Thymus (tissue), 11 donors: Measurements from ENCODE around the gene GABPB1. TPM values are rescaled to one million over a fixed set of nuclear protein-coding genes. Genes with fewer than 3 reads are reported as not detected.

Experiments used
- DNase-seq, 9 donors: peaks; one replicate each; pipeline ENCODE4 v3.0.0-alpha.2; 2013; ENCODE audit warnings: low spot score in 9 of 9, low read depth in 6 of 9, missing footprints in 1 of 9
- H3K27ac ChIP-seq, 2 donors: one replicate each; pipeline ENCODE4 v1.5.1; 2013; ENCODE audit warnings: control low read depth in 1 of 2, low read depth in 1 of 2, low read length in 1 of 2, mild to moderate bottlenecking in 1 of 2, moderate library complexity in 1 of 2
- H3K27me3 ChIP-seq, 2 donors: one replicate each; pipeline ENCODE4 v1.5.1; 2013; ENCODE audit warnings: low read length in 1 of 2; ENCODE audit not compliant: control insufficient read depth in 2 of 2, insufficient read depth in 1 of 2
- H3K36me3 ChIP-seq, 2 donors: one replicate each; pipeline ENCODE4 v1.5.1; 2013; ENCODE audit warnings: low read length in 1 of 2, mild to moderate bottlenecking in 1 of 2, moderate library complexity in 1 of 2; ENCODE audit not compliant: control insufficient read depth in 2 of 2, insufficient read depth in 2 of 2
- H3K4me1 ChIP-seq, 2 donors: one replicate each; pipeline ENCODE4 v1.5.1; 2013; ENCODE audit warnings: low read length in 2 of 2; ENCODE audit not compliant: control insufficient read depth in 2 of 2, insufficient read depth in 2 of 2
- H3K4me3 ChIP-seq, 2 donors: one replicate each; pipeline ENCODE4 v1.5.1; 2013; ENCODE audit warnings: low read length in 2 of 2, control low read depth in 1 of 2, mild to moderate bottlenecking in 1 of 2
- H3K9me3 ChIP-seq, 2 donors: one replicate each; pipeline ENCODE4 v1.5.1; 2013; ENCODE audit warnings: low read length in 1 of 2, mild to moderate bottlenecking in 1 of 2; ENCODE audit not compliant: control insufficient read depth in 2 of 2, insufficient read depth in 1 of 2
- WGBS: extraction: QIAGEN DNeasy Blood & Tissue Kit; methylation state at CpG from one replicate; pipeline ENCODE4 v1.1.7; 2013; 5-methylcytosine and 5-hydroxymethylcytosine counted together
- polyA plus RNA-seq: library from polyadenylated mRNA; stranded (reverse); fragments of 200-250 nt; gene quantifications from one replicate; pipeline ENCODE4 v1.2.3, GENCODE V29; 2013
- total RNA-seq: library from RNA; stranded (reverse); fragments of 120-200 nt; gene quantifications from one replicate; pipeline ENCODE4 v1.2.4, GENCODE V29; 2013
- donor health status: healthy.

The GABPB1 gene
- total and polyA plus RNA-seq, 2 donors = 26.5 to 49.5 TPM

GRCh38 chr15:50277370-50277769 lies 77.6 kb downstream of the GABPB1 start:
- no peak overlapping the region for H3K27ac ChIP-seq
- no peak for DNase-seq
- peaks cover 0 to 7% of the 10 kb centered on the region in 2 donors for H3K36me3 ChIP-seq
- WGBS = 97% methylated on average over 1 of the region's 1 CpG
- H3K4me3 ChIP-seq = no peak overlapping the region
- no peaks in the 10 kb centered on the region for H3K4me1 ChIP-seq
- no peaks in the 10 kb centered on the region for H3K27me3 ChIP-seq
- no peaks in the 10 kb centered on the region for H3K9me3 ChIP-seq

- Histone ChIP-seq H3K4me1 (no peaks in the 10 kb centered on the region), H3K27me3 (no peaks in the 10 kb centered on the region), H3K36me3 (peaks cover 0 to 7% of the 10 kb centered on the region in 2 donors), H3K4me3 (no peak overlapping the region), H3K27ac (no peak overlapping the region), H3K9me3 (no peaks in the 10 kb centered on the region)
- 94% methylated on average over 3 of the region's 3 CpGs for WGBS
- DNase-seq = no peak
These were observed 79.1 kb downstream of the GABPB1 start for GRCh38 chr15:50275908-50276307.

- Histone ChIP-seq H3K4me1 (no peaks in the 10 kb centered on the region), H3K36me3 (peaks cover 0 to 7% of the 10 kb centered on the region in 2 donors), H3K27ac (no peak overlapping the region), H3K9me3 (no peaks in the 10 kb centered on the region), H3K4me3 (no peak overlapping the region), H3K27me3 (no peaks in the 10 kb centered on the region)
- no peak for DNase-seq
- WGBS = 79% methylated on average over 2 of the region's 2 CpGs
These were observed 79.9 kb downstream of the GABPB1 start for GRCh38 chr15:50275091-50275490.

GRCh38 chr15:50267577-50267976 lies 87.4 kb downstream of the GABPB1 start:
- H3K4me3 ChIP-seq = no peak overlapping the region
- no peak for DNase-seq
- WGBS = 93% methylated on average over 2 of the region's 2 CpGs
- H3K27me3 ChIP-seq = no peaks in the 10 kb centered on the region
- H3K9me3 ChIP-seq = no peaks in the 10 kb centered on the region
- H3K27ac ChIP-seq = no peak overlapping the region
- H3K36me3 ChIP-seq = no peaks in the 10 kb centered on the region
- peaks cover 2 to 4% of the 10 kb centered on the region in 2 donors for H3K4me1 ChIP-seq

GRCh38 chr15:50265620-50266019 lies 89.4 kb downstream of the GABPB1 start, which contains the start of gene HDC:
Gene HDC, minus strand, starts transcription at chr15:50265726. Its CDS starts 103 bp downstream, at chr15:50265623.
- DNase-seq = no peak
- WGBS = 95% methylated on average over 9 of the region's 9 CpGs

GRCh38 chr15:50262533-50262932 lies 92.5 kb downstream of the GABPB1 start:
- Histone ChIP-seq H3K27me3 (no peaks in the 10 kb centered on the region), H3K27ac (no peak overlapping the region), H3K4me3 (no peak overlapping the region), H3K4me1 (peaks cover 2 to 6% of the 10 kb centered on the region in 2 donors), H3K36me3 (no peaks in the 10 kb centered on the region), H3K9me3 (no peaks in the 10 kb centered on the region)
- WGBS = 12% methylated on average over 4 of the region's 4 CpGs
- peak in 1 of 9 donors; percentile 21 for DNase-seq

More at GRCh38 chr15:50265620-50266019, 89.4 kb downstream of the GABPB1 start, which contains the start of gene HDC:
- Histone ChIP-seq H3K4me1 (peaks cover 2 to 6% of the 10 kb centered on the region in 2 donors), H3K36me3 (no peaks in the 10 kb centered on the region), H3K9me3 (no peaks in the 10 kb centered on the region), H3K27me3 (no peaks in the 10 kb centered on the region), H3K4me3 (no peak within 1 kb of the TSS), H3K27ac (no peak within 1 kb of the TSS)

- H3K9me3 ChIP-seq = no peaks in the 10 kb centered on the region
- no peaks in the 10 kb centered on the region for H3K36me3 ChIP-seq
- H3K4me1 ChIP-seq = peaks cover 2 to 6% of the 10 kb centered on the region in 2 donors
- H3K4me3 ChIP-seq = no peak overlapping the region
- no peak overlapping the region for H3K27ac ChIP-seq
- WGBS = 98% methylated on average over 3 of the region's 3 CpGs
- no peak for DNase-seq
- H3K27me3 ChIP-seq = no peaks in the 10 kb centered on the region
These were observed 93.0 kb downstream of the GABPB1 start for GRCh38 chr15:50261981-50262380.

- 77% methylated on average over 2 of the region's 2 CpGs for WGBS
- Histone ChIP-seq H3K27ac (no peak overlapping the region), H3K36me3 (no peaks in the 10 kb centered on the region), H3K4me3 (no peak overlapping the region), H3K4me1 (peaks cover 2 to 6% of the 10 kb centered on the region in 2 donors), H3K27me3 (no peaks in the 10 kb centered on the region), H3K9me3 (no peaks in the 10 kb centered on the region)
- DNase-seq = no peak
These were observed 94.0 kb downstream of the GABPB1 start for GRCh38 chr15:50260969-50261496.

- Histone ChIP-seq H3K4me1 (peaks cover 2 to 6% of the 10 kb centered on the region in 2 donors), H3K9me3 (no peaks in the 10 kb centered on the region), H3K27ac (no peak overlapping the region), H3K36me3 (no peaks in the 10 kb centered on the region), H3K27me3 (no peaks in the 10 kb centered on the region), H3K4me3 (no peak overlapping the region)
- no peak for DNase-seq
- WGBS = 85% methylated on average over 5 of the region's 5 CpGs
These were observed 95.7 kb downstream of the GABPB1 start for GRCh38 chr15:50259276-50259675.
